Thyroid gland (tissue), 4 donors: ENCODE results near the gene ESR1.
"Not testable (repeated sequence)": the region's sequence is repeated elsewhere in the genome, so short reads cannot be mapped to it uniquely, and the experiment has no call there.

ENCODE experiments used
- POLR2A ChIP-seq, 2 donors: fragments of 450-650 bp; IDR thresholded peaks; one replicate each; pipeline ENCODE4 v1.6.1; 2017; ENCODE audit warnings: antibody characterized with exemption in 2 of 2, mild to moderate bottlenecking in 2 of 2, moderate library complexity in 1 of 2
- TF ChIP-seq, protein P1 (sequence below), 6 experiments: fragments of 200-600 bp in 3 of 6; fragments of 450-650 bp in 3 of 6; sonication (generic) in 3 of 6; IDR thresholded peaks; one replicate each; pipeline ENCODE4 v1.5.1; 2016 to 2019; ENCODE audit warnings: antibody characterized with exemption in 6 of 6, mild to moderate bottlenecking in 2 of 6, inconsistent platforms in 1 of 6, moderate library complexity in 1 of 6

DNA sequence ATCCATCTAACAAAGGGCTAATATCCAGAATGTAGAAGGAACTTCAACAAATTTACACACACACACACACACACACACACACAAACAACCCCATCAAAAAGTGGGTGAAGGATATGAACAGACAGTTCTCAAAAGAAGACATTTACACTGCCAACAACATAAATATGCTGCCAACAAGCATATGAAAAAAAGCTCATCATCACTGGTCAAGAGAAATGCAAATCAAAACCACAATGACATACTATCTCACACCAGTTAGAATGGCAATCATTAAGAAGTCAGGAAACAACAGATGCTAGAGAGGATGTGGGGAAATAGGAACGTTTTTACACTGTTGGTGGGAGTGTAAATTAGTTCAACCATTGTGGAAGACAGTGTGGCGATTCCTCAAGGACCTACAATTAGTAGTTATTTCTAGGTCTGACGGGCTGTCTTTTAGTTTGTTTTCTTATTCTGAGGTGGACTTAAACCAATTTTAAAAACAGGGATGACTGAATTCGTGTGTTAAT is 59.9 kb downstream of the ESR1 start:
- TF ChIP-seq, protein P1, sequence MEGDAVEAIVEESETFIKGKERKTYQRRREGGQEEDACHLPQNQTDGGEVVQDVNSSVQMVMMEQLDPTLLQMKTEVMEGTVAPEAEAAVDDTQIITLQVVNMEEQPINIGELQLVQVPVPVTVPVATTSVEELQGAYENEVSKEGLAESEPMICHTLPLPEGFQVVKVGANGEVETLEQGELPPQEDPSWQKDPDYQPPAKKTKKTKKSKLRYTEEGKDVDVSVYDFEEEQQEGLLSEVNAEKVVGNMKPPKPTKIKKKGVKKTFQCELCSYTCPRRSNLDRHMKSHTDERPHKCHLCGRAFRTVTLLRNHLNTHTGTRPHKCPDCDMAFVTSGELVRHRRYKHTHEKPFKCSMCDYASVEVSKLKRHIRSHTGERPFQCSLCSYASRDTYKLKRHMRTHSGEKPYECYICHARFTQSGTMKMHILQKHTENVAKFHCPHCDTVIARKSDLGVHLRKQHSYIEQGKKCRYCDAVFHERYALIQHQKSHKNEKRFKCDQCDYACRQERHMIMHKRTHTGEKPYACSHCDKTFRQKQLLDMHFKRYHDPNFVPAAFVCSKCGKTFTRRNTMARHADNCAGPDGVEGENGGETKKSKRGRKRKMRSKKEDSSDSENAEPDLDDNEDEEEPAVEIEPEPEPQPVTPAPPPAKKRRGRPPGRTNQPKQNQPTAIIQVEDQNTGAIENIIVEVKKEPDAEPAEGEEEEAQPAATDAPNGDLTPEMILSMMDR (IDR thresholded peaks at IDR 0.05), result not testable (repeated sequence)
- not testable (repeated sequence) for TF ChIP-seq POLR2A (IDR thresholded peaks at IDR 0.05)
